Measurements from ENCODE around the gene TMEM220.

Gene TMEM220

DNA sequence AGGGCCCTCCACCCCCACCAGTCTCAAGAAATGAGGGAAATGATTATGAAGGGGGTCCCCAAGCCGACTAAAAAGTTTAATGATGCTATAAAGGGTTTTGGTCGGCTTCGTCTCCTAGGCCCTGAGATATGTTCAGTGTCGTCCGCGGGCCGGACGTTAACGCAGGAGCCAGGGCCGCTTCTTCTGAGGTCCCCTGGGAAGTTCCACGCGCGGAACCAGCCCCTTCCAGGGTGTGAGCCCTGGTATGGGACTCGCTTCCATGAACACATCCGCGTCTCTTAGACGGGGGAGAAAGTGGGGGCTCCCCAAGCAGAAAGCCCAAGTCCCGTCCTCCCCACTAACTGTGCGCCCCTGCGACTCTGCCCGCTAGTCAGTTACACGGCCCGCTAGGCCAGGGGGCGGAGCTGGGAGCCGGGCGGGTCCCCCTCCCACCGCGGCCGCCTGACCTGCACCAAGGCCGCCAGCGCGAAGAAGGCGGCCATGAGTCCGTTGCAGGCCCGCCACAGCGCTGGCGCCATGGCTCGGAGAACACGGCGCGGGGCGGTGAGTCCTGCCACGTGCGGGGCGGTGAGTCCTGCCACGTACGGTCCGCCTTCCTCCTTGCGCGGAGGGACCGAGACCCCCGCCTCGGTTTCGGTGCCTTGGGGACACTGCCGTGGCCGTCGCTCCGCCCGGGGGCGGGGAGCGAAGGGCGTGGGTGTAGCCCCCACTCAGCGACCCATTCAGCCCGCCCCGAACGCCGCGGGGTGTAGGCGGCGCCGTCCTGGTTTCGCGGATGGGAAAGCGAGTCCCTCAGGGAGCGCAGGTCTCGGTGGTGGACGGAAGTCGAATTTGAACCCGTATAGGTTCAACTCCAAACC is at the start of gene TMEM220:
Gene TMEM220 (minus strand): TSS at position 690 of the 860 bp plus-strand sequence. CDS start 172 bp downstream, at position 518.
- DNase-seq = peak; percentile 40

DNA sequence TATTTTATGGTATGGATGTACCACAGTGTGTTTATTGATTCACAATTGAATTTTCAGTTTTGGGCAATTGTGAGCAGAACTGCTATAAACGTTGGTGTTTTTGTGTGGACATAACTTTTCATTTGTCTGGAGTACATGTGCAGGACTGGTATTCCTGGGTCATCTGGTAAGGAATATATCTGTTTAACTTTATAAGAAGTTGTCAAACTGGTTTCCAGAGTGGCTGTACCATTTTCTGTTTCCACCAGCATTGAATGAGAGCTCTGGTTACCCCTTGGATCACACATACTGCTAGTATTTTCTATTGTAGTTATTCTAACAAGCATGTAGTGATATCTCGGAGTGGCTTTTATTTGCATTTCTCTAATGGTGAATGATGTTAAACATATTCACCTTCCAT is 49.8 kb upstream of the TMEM220 start:
- no peak for DNase-seq

DNA sequence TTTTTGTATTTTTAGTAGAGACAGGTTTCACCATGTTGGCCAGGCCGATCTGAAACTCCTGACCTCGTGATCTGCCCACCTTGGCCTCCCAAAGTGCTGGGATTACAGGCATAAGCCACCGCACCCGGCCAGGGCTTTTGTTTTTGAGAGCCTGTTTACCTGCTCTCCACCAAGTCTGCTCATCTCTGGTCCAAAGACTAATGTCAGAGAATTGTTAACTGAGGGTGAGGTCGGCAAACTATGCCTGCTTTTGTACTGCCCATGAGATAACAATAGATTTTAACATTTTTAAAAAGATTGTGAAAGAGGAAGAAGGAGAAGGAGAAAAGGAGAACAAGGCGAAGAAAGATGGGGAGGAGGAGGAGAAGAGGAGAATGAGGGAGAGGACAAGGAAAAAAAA is 48.1 kb upstream of the TMEM220 start:
- no peak for DNase-seq

DNA sequence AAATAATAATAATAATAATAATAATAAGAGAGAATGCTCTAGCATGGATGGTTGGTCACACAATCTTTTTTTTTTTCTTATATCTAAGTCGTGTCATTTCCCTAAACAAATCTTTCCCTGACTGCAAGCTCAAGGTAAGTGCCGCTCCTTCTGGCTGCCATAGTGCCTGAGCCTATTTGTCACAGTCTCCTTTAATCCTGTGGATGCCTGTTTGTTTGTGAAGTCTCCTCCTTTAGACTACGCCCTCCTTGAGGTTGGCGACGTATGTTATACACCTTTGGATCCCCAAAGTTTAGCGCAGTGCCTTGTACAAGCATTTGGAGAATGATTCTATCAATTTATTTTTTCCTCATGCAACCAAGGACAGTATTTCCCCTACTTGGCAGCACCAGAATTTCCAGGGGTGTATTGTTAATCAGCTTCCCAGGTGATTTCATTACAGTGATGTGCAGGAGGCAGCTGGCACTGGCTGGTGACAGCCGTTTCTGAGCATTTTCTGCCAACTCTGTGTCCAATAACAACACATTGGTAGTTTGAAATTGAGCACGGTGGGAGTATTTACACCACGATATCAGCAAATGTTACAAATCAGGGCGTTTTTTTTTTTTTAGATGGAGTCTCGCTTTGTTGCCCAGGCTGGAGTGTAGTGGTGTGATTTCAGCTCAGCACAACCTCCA is 47.4 kb upstream of the TMEM220 start:
- DNase-seq = no peak

DNA sequence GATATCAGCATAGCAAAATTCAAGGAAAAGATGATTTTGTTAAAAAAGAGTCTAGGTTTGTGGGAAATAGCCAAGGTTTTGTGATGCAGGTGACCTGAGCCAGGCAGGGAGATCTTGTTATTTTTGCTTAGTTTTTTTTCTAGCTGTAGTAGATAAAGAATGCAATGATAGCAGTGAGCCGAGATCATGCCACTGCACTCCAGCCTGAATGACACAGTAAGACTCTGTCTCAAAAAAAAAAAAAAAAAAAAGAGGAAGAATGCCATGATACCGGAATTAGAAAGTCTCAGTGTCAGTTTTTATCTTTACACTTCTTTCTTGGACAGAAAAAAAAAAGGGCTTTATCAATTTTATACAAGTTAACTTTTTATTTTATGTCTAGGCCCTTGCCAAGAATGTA is 46.6 kb upstream of the TMEM220 start:
- DNase-seq = no peak

DNA sequence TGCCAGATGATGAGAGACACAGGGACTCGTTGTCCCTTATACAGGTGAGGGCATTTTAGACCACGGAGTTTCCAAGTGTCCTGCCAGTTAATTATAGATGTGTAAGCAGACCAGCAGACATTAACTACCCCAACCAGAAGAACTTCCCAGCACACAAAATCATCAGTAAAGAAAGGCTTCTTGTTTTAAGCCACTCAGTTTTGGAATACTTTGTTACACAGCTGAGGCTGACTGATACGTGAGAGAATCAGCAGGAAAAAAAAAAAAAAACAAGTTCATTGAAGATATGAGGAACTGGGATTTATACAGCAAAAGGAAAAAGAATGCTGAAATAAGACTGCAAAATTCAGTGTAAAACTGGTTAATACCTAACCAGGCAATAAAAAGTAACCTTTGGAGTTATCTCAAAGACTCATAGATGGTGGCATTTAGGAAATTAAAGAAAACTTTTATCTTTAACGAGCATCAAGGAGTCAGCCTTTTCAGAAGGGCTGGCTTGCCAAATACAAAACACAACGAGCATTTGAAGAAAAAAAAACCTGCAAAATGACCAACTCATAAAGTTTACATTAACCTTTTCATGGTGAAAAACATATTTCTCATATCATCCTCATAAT is 46.0 kb upstream of the TMEM220 start:
- DNase-seq = no peak

- no peak for DNase-seq
Measured at GRCh38 chr17:10775058-10775457, 45.2 kb upstream of the TMEM220 start.

DNA sequence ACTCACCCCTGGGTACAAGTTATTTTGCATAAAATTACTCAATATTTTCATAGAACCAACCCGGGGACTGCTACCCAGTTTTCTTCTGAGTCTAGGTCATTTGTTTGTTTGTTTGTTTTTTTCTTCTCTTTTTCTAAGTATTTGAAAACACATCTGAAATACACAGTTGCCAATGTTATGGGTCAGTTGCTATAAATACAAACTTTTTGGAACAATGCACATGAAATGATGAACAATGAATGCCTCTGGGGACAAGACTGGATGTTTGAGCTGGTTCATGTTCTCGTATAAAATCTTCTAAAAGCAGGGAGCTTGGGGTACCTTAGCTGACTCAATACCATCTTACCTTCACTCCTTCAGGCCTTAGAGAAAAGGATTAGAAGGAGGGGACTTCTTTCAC is 43.6 kb upstream of the TMEM220 start:
- no peak for DNase-seq

DNA sequence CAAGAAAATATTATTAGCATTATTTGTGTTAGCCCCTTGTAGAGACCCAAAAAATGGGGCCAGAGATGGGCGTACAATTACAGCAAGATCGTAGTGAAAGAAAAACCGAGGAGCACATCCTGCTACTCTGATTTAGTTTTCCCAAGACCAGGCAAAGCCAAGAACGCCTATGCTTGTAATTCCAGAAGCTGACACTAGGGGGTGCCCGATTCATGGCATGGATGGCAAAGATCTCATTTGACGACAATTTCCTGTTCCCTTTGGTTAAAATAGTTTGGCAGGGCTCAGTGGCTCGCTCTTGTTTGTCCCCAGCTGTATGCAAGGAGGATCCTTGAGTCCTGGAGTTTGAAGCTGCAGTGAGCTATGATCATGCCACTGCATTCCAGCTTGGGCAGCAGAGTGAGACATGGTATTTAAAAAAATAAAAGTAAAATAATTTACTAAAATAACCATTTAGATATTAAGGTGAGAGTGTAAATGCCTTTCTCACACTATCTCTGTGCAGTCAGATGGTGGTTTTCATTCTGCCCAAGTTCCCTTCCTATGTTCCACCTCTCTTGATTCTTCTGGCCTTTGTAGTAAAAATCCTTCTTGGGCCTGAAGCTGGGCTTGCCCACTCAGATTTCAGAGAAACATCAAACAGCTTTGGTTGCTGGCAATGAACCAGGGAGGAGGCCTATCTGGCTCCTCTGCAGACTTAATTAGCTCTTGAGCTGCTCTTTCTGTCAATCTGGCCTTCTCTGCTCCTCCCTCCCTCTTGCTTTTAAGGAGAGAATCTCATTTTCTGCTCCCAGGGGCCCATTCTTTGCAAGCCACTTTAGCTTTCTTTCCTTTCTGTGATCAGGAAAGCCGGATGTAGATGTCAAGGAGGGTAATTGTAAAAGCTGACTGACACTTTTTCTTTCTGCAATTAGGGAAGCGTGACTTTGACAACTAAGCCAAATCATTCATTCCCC is 42.9 kb upstream of the TMEM220 start:
- DNase-seq = no peak

GRCh38 chr17:10771148-10771547 is 41.3 kb upstream of the TMEM220 start:
- no peak for DNase-seq

GRCh38 chr17:10769840-10770239 is 40.0 kb upstream of the TMEM220 start:
- no peak for DNase-seq

GRCh38 chr17:10768750-10769251 is 39.0 kb upstream of the TMEM220 start:
- DNase-seq = no peak

DNA sequence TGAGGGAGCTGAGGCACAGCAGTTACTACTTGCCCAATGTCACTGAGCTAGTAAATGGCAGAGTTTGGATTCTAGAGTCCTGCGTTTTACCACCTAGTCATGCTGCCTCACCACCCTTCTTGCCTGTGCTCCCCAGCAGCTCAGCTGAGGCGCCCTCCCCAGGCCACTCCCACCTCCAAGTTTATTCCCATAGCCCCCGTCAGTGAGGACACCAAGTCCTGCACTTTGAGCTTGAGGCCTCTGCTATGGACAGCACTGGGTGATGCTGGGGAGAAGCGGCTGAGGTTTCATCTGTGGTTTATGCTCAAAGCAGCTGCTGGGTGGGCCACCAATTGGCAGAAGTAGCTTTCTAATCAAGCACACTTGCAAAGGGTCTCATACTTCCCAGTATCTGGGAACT is 37.4 kb upstream of the TMEM220 start:
- DNase-seq = no peak

DNA sequence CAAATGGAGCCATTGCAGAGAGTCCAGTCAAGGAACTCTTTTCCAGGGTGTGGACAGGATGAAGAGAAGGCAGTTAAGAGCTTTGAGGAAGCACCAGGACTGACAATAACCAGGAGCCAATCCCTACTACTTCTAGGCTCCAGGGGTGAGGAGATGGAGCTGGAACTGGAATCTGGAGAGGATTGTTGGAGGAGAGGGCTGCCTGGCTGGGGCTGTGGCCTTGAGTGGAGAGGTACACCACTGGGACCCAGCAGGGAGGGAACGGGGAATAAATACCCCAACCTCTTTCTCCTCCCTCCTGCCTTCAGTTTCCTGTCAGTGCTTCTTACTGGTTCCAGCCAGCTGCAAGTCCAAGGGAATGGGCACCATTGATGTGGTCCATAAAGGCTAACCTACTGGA is 32.2 kb upstream of the TMEM220 start:
- DNase-seq = no peak

DNA sequence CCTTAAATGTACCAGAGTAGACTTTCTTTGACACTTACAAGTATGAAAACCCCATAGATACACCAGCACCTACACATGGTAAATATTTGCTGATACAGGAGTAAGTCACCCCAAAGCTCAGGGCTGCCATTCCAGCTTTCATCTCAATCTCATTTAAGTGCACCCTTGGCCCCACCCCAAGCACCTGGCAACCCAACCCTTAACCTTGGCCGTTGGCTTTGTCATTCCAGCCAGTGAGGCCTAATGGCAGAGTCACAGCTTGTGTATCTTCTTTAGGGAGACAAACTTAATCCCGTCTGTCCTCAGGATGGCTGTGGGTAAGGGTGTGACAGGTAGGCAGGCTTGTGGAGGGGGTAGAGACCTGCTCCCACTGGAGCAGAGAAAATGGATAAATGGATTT is 31.5 kb upstream of the TMEM220 start:
- no peak for DNase-seq

GRCh38 chr17:10758062-10758461 is 28.2 kb upstream of the TMEM220 start:
- DNase-seq = no peak

DNA sequence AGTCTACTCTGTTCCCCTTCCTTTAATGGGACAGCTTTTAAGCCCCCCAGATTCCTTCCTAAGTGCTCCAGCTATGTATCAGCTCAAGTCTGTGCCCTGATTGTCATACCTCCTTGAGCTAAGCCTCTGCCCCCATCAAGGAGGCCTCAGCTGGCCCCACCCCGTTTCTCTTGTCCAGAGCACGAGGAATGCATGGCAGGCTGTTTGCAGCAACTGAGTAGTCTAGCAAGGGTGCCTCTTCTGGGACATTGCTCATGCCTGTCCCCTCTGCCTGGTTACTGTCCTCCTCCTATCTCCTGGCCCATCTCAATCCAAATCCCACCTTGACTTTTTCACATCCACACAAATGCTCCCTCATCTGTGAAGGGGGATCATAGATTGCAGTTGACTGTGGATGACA is 27.8 kb upstream of the TMEM220 start:
- DNase-seq = no peak

DNA sequence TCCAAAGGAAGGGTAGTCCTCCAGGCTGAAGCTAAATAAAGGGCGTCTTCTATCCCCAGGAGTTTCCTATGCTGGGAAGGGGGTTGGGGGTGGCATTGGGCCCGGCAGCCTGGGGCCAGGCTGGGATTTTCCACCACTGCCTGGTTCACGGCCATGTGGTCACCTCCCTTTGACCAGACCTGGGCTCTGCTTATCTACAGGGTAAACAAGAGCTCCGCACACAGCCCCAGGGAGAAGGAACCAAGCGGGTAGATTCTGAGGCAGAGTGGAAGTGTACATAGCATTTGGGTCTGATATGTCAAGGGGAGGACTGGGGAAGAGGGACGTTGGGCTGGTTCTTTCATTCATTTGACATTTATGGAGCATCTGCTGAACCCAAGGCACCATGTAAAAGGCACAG is 27.2 kb upstream of the TMEM220 start:
- DNase-seq = no peak

DNA sequence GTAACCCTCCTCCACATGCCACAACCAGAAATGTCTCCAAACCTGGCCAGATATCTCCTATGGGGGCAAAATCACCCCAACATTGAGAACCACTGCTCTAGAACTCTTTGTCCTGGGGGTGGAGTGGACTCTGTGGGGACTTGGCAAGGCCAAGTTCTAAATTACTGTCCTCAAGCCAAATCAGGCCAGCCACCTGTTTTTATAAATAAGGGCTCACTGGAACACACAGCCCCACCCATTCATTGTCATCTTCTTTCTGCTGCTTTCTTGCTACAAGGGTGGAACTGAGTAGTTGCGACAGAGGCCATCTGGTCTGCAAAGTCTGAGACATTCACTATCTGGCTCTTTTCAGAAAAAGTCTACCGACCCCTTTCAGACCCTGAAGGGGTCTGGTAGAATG is 26.8 kb upstream of the TMEM220 start:
- no peak for DNase-seq

DNA sequence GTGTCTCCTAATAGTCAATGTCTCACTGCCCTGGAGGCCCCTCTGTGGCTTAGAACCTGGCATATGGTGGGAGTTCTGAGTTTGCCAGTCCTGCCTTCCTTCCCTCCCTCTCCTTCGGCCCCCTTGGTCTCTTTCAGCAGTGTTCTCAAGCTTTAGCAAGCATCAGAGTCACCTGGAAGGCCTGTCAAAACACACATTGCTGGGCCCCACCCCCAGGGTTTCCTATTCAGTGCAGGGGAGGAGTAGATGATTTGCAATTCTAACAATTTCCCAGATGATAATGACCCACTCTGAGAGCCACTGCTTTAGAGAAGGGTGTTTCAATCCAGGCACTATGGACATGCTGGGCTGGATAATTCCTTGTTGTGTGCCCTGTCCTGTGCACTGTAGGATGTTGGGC is 26.4 kb upstream of the TMEM220 start:
- no peak for DNase-seq

DNA sequence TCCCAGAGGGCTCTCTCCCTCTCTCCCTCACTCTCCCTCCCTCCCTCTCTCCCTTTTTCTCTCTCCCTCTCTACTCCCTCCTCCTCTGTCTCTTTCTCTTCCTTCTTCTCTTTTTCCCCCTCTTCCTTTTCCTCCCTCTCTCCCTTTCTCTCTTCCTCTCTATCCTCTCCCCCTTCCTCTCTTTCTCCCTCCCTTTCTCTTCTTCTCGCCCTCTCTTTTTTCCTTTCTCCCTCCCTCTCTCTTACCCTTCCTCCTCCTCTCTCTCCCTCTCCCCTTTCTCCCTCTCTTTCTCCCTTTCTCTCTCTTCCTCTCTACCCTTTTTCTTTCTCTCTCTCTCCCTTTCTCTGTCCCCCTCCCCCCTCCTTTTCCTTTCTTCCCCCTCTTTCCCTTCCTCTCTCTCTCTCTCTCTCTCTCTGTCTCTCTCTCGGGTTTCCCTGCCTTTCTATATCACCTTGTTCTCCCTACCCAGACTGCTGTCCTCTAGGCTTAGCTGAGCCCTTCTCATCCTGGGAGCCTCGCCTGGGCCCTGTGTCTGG is 25.8 kb upstream of the TMEM220 start:
- DNase-seq = no peak

DNA sequence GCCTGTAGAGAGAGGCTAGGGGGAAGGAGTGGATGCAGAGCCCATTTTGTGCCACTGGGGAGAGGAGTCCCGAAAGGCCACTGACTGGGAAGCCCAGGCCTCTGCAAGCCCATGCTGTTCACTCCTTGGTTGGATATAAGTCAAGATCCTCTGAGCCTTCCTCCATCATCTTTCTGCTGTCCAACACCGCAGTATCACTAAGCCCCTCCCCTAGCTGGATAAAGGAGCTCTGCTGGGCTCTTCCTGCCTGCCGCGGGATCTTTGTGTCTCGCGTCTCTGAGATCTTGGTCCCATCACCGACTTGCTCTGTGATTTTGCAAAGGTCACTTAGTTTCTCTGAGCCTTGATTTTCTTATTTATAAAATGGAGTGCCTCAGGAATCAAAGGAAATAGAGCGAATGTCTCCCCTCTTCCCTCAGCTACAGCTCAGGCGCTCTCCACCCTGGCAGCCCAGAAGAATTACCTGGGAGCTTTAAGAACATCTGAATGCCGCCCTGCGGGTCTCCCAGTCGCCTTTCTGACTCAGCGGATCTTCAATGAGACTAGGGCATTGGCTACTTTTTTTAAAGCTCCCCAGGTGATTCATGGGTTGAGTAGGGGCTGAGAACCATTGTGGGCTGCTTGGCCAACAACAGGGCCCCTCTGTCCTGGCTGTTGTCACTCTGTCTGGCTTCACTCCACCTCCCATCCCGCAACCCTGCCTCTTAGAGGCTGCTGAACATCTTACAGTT is 25.2 kb upstream of the TMEM220 start:
- no peak for DNase-seq
